22Rv1 (cell line): Measurements from ENCODE around the gene CNTFR.
A peak's percentile ranks its signal among the peaks of the same experiment; 100 is the strongest.

Experiments used
- H3K27ac ChIP-seq: fragments of 450-650 bp; 2 replicates; pipeline ENCODE4 v1.5.1; 2017
- CTCF ChIP-seq: fragments of 450-650 bp; IDR thresholded peaks from 2 replicates; pipeline ENCODE4 v1.5.1; 2017; ENCODE audit warnings: mild to moderate bottlenecking
- ZFX ChIP-seq: fragments of 450-650 bp; IDR thresholded peaks from 2 replicates; pipeline ENCODE4 v1.6.1; 2017; ENCODE audit warnings: antibody characterized with exemption, borderline replicate concordance

CNTFR gene

GRCh38 chr9:34551751-34552605, 37.5 kb downstream of the CNTFR start:
- no peak overlapping the region for H3K27ac ChIP-seq
- TF ChIP-seq CTCF, result no peak
- TF ChIP-seq ZFX, result no peak

GRCh38 chr9:34550681-34551270, 38.7 kb downstream of the CNTFR start:
- no peak overlapping the region for H3K27ac ChIP-seq
- TF ChIP-seq ZFX (no peak), CTCF (no peak)

- TF ChIP-seq ZFX, result no peak
- no peak for TF ChIP-seq CTCF
- H3K27ac ChIP-seq, result no peak overlapping the region
Observed at GRCh38 chr9:34550016-34550680, 39.4 kb downstream of the CNTFR start.

DNA sequence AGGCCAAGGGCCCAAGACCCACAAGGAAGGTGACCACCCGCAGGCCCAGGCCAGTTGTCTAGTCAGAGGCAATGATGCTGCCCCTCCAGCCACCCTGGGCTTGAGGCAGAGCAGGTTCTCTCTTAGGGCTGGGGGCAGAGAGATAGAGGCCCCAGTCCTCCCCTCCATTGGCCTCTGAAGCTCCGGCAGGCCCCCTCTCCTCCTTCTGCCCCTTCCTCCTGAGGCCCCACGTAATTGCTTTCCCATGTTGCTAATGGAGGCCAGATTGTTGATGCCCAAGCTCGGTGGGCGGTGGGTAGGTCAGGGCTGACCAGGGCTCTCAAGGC, 40.2 kb downstream of the CNTFR start:
- TF ChIP-seq CTCF (no peak), ZFX (no peak)
- no peak overlapping the region for H3K27ac ChIP-seq

- TF ChIP-seq CTCF, result peak; percentile 99
- no peak for TF ChIP-seq ZFX
- H3K27ac ChIP-seq, result no peak overlapping the region
Observed at GRCh38 chr9:34547960-34548611, 41.4 kb downstream of the CNTFR start.

- H3K27ac ChIP-seq, result no peak overlapping the region
- no peak for TF ChIP-seq ZFX
- peak; percentile 89 for TF ChIP-seq CTCF
Observed at GRCh38 chr9:34546834-34547827, 42.4 kb downstream of the CNTFR start.
